NAMALWA (cell line): ENCODE measurements around the gene KLKB1.
"Not testable (repeated sequence)": the region's sequence is repeated elsewhere in the genome, so short reads cannot be mapped to it uniquely, and the experiment has no call there.

Experiments
- DNase-seq: peaks from one replicate; pipeline ENCODE4 v3.0.0-alpha.2; 2015; ENCODE audit warnings: low spot score

KLKB1 gene

DNA sequence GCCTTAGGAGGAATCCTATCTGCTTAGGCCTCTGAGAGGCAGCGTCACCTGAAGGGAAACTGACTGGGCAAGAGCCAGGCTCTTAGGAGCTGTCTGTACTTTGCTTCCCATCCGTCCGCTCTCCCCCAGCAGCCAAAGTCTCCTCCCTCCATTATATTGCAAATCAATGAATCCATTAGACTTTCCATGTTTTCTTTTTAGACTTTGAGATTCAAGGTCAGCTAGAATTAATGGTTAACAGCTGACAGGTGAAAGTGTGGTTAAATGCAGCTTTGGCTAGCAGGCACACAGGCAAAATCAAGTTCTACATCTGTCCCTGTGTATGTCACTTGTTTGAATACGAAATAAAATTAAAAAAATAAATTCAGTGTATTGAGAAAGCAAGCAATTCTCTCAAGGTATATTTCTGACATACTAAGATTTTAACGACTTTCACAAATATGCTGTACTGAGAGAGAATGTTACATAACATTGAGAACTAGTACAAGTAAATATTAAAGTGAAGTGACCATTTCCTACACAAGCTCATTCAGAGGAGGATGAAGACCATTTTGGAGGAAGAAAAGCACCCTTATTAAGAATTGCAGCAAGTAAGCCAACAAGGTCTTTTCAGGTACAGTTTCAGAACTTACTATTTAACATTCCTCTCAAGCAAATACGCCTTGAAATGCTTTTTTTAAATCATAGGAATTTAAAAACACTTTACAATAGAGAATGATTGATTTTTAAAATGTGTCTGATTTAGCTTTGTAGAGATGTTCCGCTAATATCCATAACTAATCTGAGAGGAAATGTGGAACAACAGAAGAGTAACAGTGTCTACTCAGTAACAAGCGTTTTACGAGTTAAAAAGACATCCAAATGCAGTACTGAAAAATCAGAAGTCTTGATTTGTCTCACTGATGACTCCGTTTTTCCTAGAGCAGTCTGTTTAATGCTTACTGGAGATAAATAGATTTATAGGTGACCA lies 38.7 kb downstream of the KLKB1 start, which contains the start of gene F11:
F11 (plus strand) TSS at position 507 of the 970 bp plus-strand sequence. CDS start 948 bp downstream, outside the sequence.
- DNase-seq = no peak

DNA sequence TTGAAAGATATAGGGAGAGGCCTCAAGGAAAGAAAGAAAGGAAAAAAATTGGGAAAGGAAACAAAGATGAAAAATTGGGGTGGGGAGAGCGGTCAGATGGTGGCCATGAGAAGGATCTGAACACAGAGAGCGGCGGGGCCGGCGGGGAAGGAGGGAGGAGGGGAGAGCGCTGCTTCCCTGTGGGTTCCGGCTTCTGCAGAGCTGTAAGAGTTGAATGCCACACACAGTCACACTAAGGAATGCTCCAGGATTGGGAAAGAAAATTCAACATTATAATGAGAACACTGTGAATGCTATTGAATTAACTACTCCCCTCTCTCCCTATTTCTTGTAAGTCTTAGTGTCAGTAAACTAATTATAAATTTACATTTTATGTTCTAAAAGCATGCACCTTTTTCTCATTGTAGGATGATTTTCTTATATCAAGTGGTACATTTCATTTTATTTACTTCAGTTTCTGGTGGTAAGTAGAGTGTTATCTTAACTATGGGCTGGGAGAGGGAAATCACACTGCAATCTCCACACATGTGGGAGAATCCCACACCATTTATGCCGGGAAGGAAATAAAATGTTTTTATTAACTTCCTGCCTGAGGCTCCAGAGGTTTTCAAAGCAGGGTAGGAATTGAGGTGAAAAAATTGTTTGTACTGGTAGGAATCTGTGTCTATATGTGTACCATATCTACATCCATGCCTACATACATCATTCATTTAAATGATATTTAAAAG lies 39.6 kb downstream of the KLKB1 start:
- no peak for DNase-seq

DNA sequence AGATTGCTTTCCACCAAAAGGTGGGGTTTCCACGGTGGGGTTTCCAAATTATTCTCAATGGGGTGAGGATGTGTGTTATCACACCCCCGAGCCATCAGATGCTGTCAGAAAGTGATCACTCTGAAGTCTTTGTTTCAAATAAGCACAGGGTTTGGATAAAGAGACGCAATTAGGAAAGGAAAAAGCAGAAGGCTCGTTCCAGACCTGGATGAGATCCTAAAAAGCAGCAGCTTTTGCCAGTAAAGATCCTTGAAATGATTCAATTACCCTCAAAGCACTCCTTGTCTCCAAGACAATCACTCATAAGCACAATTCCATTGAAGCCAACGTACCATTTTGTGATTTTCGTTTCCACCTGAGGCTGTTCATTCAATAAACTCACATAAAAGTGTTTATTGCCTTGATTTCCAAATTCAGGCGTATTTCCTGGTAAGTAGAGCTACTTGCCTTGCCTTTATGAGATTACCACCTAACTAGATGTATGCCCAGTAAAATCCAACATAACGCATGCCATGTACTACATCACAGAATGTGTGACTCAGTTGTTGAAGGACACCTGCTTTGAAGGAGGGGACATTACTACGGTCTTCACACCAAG lies 43.9 kb downstream of the KLKB1 start:
- no peak for DNase-seq

DNA sequence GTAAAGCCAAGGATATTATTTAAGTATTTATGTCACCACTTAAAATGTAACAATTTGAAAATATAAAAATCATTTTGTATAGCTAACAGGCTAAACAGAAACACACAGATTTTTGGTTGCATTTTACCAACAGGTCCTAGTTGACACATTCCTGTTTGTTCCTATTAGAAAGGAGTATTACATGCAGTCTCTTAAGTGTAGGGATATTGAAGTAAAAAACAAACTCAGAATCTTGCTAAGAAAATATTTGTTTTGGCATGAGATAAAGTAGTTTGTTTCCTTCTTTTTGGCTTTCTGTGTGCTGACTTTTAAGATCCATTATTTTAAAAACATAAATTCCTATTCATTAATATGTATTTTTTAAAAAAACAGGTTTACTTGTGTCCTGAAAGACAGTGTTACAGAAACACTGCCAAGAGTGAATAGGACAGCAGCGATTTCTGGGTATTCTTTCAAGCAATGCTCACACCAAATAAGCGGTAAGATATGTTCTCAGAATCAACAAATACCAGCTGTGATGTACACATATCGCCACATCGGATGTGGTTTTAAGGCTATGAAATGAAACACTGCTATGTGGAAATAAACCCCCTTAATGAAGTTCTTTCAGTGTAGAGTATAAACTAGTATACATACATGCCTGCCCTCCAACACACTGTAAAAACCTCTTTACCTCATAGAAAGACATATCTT lies 45.5 kb downstream of the KLKB1 start:
- DNase-seq = no peak

DNA sequence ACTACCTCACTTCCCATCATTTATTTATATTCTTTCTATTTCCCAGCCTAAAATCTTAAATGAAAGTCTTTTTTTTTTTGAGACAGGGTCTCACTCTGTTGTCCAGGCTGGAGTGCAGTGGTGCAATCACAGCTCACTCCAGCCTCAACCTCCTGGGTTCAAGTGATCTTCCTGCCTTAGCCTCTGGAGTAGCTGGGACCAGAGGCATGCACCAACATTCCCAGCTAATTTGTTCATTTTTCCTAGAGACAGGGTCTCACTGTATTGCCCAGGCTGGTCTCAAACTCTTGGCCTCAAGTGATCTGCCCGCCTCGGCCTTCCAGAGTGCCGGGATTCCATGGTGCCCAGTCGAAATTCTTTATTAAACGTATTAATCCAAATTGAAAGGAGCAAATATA lies 46.1 kb downstream of the KLKB1 start:
- not testable (repeated sequence) for DNase-seq

DNA sequence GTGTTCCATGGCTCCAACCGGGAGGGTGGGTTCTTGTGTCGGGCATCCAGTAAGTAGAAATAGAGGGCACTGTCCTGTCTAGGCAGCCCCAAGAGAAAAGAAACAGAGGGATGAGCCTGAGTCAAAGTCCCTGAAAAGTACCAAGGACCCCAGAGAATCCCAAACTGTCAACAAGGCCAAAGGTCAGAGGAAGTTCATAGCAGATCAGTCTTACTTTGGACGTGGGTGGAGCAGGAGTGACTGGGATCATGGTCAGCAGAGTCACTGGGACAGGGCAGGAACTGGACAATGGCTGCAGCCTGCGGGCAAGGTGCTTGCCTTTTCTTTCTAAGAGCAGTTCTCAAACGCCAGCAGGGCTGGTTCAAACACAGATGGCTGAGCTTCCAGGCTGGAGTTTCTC lies 56.0 kb downstream of the KLKB1 start:
- DNase-seq = no peak

DNA sequence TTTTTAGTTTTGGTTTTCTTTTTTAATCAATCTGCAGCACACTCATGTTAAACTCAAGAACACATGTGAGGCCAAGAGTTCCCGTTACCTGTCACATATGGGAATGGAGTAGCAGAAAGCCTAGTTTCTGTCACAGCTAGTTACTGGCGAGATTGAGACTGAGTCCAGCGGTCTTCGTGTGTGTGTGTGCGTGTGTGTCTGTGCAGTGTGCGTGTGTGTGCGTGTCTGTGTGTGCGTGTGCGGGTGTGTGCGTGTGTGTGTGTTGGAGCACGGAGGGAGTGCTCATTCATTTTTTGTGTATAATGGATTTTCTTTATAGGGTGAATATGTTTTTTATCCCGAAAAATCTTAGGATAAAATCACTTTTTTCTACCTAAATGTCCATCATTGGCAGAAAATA lies 57.8 kb downstream of the KLKB1 start:
- DNase-seq = no peak

DNA sequence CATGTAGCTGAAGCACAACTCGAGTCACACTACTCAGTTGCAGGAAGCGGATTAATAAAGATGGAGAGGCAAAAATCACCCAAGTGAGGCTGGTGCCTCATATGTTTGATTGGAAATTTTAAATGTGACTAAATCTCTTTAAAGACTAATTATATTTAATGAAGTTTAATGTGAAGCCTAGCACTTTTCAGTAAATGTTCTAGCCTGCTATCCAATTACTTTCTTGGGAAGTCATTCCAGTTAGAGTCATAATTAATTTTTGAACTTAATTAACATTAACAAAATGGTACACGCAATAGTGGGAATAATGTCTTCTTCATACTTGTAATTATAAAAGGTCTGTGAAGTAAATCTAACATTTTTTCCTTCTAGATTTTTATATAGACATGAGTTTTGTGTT lies 59.3 kb downstream of the KLKB1 start:
- DNase-seq = no peak

DNA sequence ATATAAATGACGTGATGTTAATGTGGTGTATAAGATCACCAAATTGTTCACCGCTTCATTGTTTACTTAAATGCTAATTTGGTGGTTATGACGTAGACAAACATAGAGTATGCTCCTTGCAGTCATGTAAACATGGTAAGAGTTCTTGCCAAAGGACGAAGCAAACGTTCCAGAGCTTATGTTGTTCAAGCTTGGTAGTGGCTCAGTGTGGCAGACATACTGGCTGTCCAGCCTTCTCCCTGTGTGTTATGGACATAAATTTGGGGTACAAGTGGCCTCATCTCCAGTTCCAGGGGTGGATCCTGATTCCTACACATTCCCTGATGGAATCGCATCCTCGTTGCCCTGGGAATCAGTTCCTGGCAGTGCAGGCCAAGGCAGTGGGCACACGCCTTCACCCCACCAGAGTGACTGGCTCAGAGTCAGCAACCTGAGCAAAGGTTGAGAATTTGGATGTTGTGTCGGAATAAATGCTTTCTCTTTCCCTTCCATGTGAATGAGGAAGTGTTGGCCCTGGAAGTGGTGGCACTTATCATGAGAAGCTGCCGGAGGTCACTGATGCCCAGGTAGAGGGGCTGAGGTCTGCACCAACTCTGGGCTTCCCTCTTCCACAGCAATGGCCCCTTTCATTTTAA lies 64.1 kb downstream of the KLKB1 start:
- DNase-seq = no peak

DNA sequence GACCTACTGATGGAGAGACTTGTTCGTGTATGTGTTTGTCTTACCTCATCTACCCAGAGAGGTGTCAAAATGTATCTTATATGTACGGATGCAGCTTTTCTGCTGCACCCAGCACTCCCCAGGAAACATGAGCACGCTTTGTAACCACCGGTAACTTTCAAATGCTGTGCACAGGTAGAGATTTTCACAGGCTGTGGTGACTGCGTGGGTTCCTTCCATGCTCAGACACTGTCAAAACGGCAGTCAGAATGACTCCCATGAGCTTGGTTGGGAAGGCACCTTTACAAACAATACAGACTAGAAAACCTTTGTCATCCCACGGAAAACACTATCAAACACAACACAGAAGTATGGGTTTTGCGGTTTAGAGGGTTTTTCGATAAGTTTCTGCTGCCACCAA lies 66.9 kb downstream of the KLKB1 start:
- DNase-seq = no peak

DNA sequence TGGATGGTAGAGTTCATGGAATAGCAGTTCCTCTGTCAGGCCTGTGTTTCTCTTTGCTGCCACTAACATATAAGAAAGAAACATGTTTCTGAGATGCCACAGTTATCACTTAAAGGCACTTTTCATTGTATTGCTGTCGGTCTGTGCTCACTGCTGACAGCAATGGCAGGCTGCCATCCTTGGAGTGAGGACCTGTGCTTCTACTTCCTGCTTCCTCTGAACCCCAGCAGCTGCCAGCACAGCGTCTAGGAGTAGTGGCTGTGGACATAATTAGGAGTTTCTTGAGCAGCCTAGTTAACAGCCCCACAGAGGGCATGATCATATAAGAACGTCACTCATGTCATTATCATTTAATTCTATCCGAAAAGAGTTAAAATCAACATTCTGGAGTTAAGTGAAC lies 69.2 kb downstream of the KLKB1 start:
- no peak for DNase-seq

DNA sequence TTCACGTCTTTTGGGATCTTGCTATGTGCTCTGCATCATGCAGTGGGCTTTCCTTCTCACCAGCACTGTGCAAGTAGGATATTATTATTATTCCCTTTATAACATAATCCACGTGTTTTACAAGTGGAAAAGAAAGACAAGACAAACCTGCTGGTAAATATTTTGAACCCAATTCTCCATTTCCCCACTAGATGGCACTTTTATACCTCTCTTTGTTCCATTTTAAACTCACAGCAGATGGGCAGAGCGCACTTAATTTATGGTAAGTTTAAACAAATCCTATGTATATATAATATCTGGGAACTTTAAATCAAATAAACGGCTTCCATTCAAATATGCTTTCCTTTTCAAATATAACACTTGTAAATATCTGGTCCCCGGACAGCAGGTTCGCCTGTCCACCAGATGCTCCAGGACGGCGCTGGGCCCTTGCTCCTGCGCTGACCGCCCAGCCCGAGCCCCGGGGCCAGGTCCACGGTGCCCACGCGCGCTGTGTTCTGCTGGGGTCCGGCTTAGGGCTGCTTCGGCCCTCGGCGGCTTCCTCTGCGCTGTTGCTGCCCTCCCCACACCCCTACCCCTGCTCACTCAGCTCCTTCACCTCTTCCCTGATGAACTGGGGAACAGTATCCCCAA lies 69.8 kb downstream of the KLKB1 start:
- DNase-seq = peak; percentile 62

DNA sequence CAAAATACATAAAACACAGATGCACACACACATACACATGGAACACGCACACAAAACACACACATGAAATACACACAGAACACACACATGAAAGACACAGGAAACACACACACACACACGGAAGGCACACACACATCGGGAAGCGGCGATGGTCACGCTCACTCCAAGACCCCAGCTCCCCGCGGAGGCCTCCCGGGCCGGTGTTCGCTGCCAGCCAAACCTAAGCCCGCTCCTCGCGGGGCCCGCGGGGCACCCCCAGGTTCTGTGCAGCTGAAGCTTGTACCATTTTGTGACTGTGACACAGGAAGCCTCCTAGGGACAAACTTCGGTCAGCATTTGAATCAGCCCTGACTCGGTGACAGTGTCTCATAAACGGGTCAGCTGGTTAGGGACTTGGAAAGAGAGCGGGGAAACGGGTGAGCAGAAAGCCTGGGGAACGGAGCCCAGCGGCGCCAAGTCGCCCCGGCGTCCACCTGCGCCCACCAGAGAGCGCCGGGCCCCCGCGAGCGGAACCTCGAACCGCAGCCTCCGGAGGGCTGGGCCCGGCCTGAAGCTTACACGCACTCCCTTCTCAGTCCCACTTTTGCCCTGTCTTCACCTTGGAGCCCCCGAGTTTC lies 70.8 kb downstream of the KLKB1 start:
- no peak for DNase-seq

DNA sequence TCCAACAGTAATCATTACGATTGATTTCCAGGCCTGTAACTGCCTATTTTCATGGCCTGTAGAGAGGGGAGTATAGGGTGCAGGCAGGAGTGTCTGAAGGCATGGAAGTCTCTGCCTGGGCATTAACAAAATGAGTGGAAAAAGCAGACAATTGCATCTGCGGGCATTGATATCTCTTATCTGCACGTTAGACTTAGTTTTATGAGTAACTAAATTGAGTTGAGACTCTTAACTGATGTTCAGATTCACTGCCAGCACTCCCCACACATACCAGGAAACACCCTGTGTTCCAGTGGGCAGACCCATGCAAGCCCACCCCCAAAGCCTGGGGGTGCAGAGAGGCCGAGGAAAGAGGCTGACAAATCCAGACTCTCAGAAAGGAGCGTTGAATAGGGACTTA lies 72.0 kb downstream of the KLKB1 start:
- no peak for DNase-seq

DNA sequence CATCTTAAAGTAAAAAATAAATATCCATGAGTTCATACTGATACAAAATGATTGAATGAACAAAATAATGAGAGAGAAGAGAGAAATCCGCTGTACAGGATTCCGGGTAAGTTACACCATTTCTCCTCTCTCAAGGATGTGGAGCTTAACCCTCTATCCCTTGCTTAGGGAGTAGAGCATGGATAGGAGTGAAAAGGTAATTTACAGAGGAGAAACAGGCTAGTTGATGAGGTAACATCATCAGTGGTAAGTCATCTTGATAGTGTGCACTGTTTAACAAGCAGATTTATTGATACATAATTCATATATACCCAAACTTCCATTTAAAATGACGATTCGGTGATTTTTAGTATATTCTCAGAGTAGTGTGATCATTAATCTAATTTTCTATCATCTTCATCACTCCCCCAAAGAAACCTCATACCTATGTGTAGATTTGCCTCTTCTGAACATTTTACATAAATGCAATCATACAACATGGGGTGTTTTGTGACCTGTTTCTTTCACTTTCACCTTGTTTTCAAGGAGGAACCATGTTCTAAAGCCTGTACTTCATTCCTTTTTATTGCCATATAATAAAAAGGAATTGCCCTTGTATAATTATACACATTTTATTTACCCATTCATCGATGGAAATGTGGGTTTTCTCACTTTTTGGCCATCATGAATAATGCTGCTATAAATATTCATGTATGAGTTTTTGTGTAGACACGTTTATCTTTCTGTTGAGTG lies 73.5 kb downstream of the KLKB1 start:
- DNase-seq = no peak

DNA sequence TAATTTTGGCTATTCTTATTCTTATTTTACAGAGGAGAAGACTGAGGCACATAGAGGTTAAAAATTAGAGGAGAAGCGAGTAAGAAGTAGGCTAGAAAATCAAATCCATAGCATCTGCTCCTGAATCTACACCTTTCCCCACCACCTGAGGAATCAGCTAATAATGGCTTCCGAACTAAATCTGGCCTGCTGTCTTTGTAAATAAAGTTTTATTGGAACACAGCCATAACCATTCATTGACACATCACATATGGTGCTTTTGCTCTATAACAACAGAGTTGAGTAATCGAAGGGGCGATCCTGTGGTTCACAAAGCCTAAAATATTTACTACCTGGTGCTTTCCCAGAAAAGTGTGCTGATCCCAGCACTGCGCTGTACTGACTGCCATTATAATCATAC lies 76.9 kb downstream of the KLKB1 start:
- no peak for DNase-seq

DNA sequence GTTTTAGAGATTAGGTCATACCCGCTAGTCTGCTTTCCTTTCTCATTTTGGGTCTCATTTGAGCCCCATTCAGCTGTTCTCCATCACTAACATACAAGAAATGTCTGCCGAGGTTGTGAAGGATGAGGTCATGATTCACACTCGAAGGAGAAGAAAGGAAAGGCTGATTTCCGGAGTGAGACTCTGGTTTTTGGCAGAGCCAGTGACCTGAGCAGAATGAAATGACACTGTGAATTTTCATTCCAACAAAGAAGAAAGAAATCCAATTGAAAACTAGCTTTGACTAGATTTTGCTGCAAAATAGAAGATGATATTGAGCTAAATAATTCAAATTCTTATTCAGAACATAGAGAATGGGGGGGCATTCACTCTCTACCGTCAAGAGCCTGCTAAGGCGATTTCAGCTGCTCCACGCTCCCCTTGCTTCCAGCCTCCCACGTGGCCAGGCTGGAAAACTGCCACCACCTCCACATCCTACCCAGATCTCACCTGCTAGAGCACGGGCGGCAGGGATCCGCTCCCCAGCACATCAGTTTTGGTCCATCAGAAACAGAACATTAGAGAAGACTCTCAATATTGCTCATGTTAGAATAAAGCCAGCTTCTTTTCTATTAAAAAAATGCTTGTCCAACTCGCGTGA lies 77.7 kb downstream of the KLKB1 start:
- no peak for DNase-seq

DNA sequence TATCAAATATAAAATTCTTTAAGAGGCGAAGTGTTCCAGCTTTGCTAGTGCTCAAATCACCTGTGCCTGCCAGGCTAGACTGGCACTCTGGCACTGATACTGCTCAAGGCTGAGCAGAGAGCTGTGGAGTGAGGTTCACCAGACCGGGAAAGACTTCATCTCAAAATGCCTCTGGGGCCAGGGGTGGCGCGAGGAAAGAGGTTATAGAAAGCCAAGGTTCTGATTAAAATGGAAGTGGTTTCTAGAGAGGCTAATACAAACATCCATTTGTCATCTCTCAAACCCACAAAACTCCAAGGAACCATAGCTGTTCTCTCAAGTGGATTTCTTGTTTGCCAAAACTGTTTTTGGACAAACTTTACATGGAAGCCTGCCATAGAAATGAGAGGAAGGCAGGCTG lies 80.2 kb downstream of the KLKB1 start:
- no peak for DNase-seq

DNA sequence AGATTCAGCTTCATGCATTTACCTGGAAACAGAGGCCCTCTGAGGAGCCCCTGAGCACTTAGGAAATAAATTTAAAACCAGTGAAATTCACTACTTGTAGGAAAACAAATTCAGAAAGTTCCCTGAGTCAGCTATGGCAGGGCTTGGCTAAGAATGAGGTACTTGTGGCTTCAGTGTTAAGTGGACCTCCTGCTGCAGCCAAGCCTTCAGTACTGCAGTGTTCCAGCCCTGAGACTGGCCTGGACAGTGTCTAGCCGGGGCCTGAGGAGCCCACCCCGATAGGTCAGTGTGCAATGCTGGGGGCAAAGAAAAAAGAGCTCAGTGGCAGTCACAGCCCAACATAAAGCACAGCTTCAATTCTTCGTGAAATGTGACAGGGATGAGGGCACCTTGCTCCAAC lies 80.6 kb downstream of the KLKB1 start:
- DNase-seq = no peak
